Large intestine (tissue), 3 donors: ENCODE data around the gene CASK. TPM values are rescaled to one million over a fixed set of nuclear protein-coding genes. Genes with fewer than 3 reads are reported as not detected.
A peak's percentile ranks its signal among the peaks of the same experiment; 100 is the strongest.
"Not testable (repeated sequence)": the region's sequence is repeated elsewhere in the genome, so short reads cannot be mapped to it uniquely, and the experiment has no call there.

Experiments
- DNase-seq, 2 donors: peaks; one replicate each; pipeline versions ENCODE4 v3.0.0 to v3.0.0-alpha.2; 2013
- H3K27ac ChIP-seq: one replicate; pipeline ENCODE4 v1.5.1; 2013; ENCODE audit warnings: low read length
- H3K27me3 ChIP-seq: 2 replicates; pipeline ENCODE4 v1.6.1; 2013; ENCODE audit warnings: low read length; ENCODE audit not compliant: control insufficient read depth, insufficient read depth
- H3K36me3 ChIP-seq: 2 replicates; pipeline ENCODE4 v1.6.1; 2013; ENCODE audit warnings: low read length; ENCODE audit not compliant: control insufficient read depth, insufficient read depth
- H3K4me1 ChIP-seq: one replicate; pipeline ENCODE4 v1.6.1; 2013; ENCODE audit warnings: low read length; ENCODE audit not compliant: control insufficient read depth, insufficient read depth
- H3K4me3 ChIP-seq: one replicate; pipeline ENCODE4 v1.5.1; 2013; ENCODE audit warnings: low read length
- H3K9me3 ChIP-seq: one replicate; pipeline ENCODE4 v1.6.1; 2013; ENCODE audit warnings: mild to moderate bottlenecking, low read depth, low read length, moderate library complexity; ENCODE audit not compliant: control insufficient read depth
- WGBS: methylation state at CpG from one replicate; pipeline ENCODE4 v1.1.5; 2013; ENCODE audit warnings: low lambda C conversion rate; ENCODE audit not compliant: insufficient coverage; 5-methylcytosine and 5-hydroxymethylcytosine counted together
- polyA plus RNA-seq: library from polyadenylated mRNA; unstranded; fragments of 120-200 nt; gene quantifications from one replicate; pipeline ENCODE4 v1.2.1, GENCODE V29; 2013

The CASK gene
- polyA plus RNA-seq, 1 donor, result 71.3 TPM

DNA sequence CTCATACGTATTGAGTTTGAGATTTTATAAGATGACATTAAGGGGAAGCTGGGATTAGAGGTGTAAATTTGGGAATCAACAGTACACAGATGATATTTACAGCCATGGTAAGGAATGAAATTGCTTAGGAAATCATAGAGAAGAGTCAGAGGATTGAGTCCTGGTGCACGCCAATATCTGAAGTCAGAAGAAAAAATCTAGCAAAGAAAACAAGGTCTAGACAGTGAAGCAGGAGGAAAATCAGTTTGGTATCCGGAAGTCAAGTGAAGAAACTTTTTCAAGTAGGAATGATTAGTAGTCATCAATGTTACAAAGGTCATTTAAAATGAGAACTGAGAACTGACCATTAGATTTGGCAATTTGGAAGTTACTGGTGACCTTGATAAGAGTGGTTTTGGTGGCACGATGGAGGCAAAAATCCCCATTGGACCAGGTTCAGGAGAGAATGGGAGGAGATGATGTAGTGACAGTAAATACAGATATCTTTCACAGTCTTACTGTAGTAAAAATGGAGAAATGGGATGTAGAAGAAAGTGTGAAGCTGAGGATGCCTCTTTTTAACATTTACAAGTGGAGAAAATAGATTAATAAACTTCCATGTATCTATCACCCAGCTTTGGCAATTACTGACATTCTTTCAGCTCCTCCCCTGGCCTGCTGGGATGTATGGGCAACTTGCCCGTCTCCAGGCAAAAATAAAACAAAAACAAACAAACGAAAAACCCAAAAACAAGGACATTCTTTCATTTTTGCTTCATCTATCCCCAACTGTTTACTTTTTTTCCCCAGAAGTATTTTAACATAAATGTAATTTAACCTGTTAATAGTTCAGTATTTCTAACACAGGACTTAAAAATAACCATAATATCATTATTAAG, 245.9 kb downstream of the CASK start:
- WGBS, result 87% methylated on average over 3 of the region's 6 CpGs
- no peaks in the 10 kb centered on the region for H3K9me3 ChIP-seq
- no peaks in the 10 kb centered on the region for H3K36me3 ChIP-seq
- H3K4me3 ChIP-seq, result no peak overlapping the region
- no peak for DNase-seq
- no peak overlapping the region for H3K27ac ChIP-seq
- H3K27me3 ChIP-seq, result no peaks in the 10 kb centered on the region
- H3K4me1 ChIP-seq, result no peaks in the 10 kb centered on the region

DNA sequence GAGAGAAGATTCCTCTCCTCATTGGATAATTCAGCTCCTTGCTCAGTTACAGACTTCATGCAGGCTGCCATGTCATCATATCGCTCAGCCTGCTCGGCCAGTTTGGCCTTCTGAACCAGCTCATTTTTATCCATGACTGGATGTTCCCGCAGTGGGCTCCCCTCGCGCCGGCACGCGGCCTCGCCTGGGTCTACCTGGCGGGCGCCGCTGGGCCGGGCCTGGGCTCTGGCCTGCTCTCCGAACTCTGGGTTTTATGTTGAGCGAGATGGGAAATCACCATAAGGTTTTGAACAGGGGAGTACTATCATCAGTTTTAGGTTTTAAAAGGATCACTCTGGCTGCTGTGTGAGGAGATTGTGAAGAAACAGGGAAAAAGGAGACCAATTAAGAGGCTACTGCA, 247.0 kb downstream of the CASK start:
- not testable (repeated sequence) for H3K36me3 ChIP-seq, H3K9me3 ChIP-seq, H3K27me3 ChIP-seq, H3K4me1 ChIP-seq, DNase-seq, H3K4me3 ChIP-seq, H3K27ac ChIP-seq
- no CpG with 5 or more reads among the region's 15 CpGs for WGBS

DNA sequence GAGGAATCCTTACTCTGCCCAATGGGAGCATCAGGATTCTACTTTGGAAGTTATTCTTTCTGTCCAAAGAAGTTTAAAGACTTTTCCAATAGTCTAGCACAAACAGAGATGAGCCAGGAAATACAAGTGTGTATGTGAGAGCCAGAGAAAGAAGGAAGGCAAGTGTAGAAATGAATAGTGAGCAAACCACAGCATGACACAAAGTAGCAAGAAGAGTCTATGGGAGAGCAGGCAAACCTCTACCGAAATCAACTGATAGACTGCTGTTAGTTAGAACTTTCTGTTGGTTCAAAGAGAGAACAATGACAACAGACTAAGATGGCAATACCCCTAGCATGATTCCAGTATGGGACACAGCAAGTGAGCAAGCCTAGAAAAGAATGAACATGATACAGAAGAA, 250.7 kb downstream of the CASK start:
- no peak for DNase-seq
- Histone ChIP-seq H3K27me3 (no peaks in the 10 kb centered on the region), H3K27ac (no peak overlapping the region), H3K36me3 (peaks cover 4% of the 10 kb centered on the region), H3K4me1 (no peaks in the 10 kb centered on the region), H3K9me3 (no peaks in the 10 kb centered on the region), H3K4me3 (no peak overlapping the region)
- WGBS, result no CpG with 5 or more reads among the region's 1 CpG

DNA sequence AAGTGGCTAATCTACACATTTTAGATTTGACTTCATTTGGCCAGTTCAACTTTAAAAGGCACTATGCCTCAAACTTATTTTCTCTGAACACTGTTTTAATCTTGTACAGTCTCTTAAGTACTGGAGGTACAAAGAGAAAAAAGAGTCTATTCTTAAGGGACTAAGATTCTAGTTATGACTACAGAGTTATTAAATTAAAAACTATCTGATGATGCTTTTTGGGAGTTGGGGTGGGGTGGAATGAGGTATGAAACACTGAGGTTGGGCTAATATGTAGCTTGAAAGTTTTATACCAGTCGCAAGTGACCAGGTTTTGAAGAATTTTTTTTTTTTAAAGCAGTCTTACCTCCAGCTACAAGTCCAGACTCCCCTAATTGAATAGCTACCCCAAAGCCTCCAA, 252.3 kb downstream of the CASK start:
- Histone ChIP-seq H3K4me3 (no peak overlapping the region), H3K9me3 (no peaks in the 10 kb centered on the region), H3K27ac (no peak overlapping the region), H3K27me3 (no peaks in the 10 kb centered on the region), H3K4me1 (no peaks in the 10 kb centered on the region), H3K36me3 (peaks cover 4% of the 10 kb centered on the region)
- WGBS, result no CpG with 5 or more reads among the region's 1 CpG
- DNase-seq, result no peak

DNA sequence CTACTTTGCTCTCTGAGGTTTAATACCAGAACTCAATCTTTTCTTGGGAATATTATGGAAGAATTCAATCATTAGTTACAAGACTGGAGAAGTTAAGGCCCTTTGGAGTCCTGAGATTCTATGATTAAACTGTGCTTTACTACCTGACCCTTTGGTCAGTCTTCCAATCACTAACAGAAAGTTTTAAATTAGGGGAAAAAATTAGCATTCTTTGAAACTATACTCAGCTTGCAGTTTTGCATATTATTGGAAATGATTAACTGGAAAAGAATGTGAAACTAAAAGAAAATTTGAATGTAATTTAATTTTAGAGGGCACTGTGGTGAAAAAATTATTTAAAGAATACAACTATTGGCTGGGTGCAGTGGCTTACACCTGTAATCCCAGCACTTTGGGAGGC, 253.2 kb downstream of the CASK start:
- H3K27me3 ChIP-seq, result no peaks in the 10 kb centered on the region
- no peaks in the 10 kb centered on the region for H3K9me3 ChIP-seq
- H3K27ac ChIP-seq, result no peak overlapping the region
- peaks cover 6% of the 10 kb centered on the region for H3K36me3 ChIP-seq
- no peaks in the 10 kb centered on the region for H3K4me1 ChIP-seq
- no peak for DNase-seq
- H3K4me3 ChIP-seq, result no peak overlapping the region

DNA sequence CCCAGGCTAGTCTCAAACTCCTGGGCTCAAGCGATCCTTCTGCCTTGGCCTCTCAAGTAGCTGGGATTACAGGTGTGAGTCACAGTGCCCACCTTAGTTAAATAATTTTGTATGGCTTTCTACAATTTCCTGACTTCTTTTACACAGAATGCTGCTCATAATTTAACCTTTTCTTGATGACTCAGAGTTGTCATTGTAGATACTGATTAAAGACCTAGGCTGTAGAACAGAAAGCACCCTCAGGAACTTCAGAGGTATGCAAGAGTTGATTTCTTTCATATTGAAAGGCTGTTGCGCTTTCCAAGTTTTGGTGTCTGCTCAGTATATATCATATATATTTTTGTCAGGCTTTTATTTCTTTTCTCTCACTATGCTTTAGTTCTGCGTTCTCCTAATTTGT, 255.7 kb downstream of the CASK start:
- no peak overlapping the region for H3K4me3 ChIP-seq
- whole genome bisulfite sequencing, result no CpG with 5 or more reads among the region's 3 CpGs
- no peaks in the 10 kb centered on the region for H3K4me1 ChIP-seq
- H3K27ac ChIP-seq, result no peak overlapping the region
- H3K36me3 ChIP-seq, result peaks cover 10% of the 10 kb centered on the region
- H3K27me3 ChIP-seq, result no peaks in the 10 kb centered on the region
- H3K9me3 ChIP-seq, result no peaks in the 10 kb centered on the region
- no peak for DNase-seq

DNA sequence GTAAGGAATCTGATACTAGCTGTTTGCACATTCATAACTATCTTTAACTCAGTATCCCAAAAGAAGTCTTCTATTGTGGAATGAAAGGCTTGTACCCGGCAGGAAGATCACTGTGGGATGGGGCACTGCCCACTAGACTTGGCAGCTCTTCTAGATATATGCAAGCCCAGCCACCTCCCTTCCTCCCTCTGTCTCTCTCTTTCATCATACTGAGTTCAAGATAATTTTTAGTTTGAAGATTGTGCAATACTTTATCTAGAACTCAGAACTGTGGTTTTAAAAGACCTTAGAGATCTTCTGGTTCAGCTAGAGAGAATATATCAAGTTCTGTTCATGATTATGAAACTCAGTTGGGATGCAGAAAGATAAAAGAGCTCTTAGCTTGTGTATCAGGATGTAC, 257.1 kb downstream of the CASK start:
- peaks cover 8% of the 10 kb centered on the region for H3K36me3 ChIP-seq
- no peak overlapping the region for H3K27ac ChIP-seq
- no peak overlapping the region for H3K4me3 ChIP-seq
- no CpG with 5 or more reads among the region's 1 CpG for WGBS
- no peaks in the 10 kb centered on the region for H3K4me1 ChIP-seq
- H3K27me3 ChIP-seq, result no peaks in the 10 kb centered on the region
- H3K9me3 ChIP-seq, result no peaks in the 10 kb centered on the region
- peak in 1 of 2 donors; percentile 2 for DNase-seq

DNA sequence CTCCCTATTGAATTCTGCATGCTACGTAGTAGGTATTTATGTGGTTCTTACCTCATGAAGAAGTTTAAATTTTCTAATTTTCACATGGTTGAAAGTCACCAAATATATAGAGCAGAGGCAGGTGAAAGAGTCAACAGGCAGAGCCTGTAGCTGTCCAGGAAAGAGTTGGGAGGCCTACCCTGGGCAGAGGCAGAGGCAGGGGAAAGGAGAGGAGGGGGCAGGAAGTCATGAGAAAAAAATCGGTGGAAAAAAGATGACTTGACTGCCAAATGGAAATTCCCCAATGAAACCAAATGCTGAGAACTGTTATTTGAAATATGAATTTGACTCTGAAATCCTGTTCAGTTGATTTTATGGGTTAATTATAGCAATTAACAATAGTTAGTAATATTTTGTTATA, 257.7 kb downstream of the CASK start:
- no peak for DNase-seq
- no peaks in the 10 kb centered on the region for H3K27me3 ChIP-seq
- H3K9me3 ChIP-seq, result no peaks in the 10 kb centered on the region
- H3K4me1 ChIP-seq, result no peaks in the 10 kb centered on the region
- H3K4me3 ChIP-seq, result no peak overlapping the region
- peaks cover 8% of the 10 kb centered on the region for H3K36me3 ChIP-seq
- no peak overlapping the region for H3K27ac ChIP-seq
- no CpG with 5 or more reads among the region's 2 CpGs for WGBS

DNA sequence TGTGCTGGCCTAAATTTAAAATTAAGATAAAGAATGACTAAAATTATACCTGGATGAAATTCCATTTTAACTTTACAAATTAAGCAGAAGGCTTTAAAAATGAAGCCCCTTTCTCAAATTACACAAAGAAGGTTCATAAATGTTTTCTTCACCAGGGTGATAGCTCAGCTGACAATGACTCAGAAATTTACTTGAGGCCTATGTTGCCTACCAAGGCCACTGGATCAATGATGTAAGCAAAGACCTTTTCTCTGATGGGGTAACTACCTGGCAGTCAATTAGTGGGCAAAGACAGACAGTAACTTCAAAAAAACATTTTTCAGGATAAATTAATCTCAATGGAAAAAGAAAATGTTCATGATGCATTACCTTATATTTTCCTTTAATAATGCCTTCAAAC, 258.4 kb downstream of the CASK start:
- H3K36me3 ChIP-seq, result peaks cover 9% of the 10 kb centered on the region
- H3K27ac ChIP-seq, result no peak overlapping the region
- DNase-seq, result no peak
- no peaks in the 10 kb centered on the region for H3K4me1 ChIP-seq
- H3K9me3 ChIP-seq, result no peaks in the 10 kb centered on the region
- no peak overlapping the region for H3K4me3 ChIP-seq
- H3K27me3 ChIP-seq, result no peaks in the 10 kb centered on the region

DNA sequence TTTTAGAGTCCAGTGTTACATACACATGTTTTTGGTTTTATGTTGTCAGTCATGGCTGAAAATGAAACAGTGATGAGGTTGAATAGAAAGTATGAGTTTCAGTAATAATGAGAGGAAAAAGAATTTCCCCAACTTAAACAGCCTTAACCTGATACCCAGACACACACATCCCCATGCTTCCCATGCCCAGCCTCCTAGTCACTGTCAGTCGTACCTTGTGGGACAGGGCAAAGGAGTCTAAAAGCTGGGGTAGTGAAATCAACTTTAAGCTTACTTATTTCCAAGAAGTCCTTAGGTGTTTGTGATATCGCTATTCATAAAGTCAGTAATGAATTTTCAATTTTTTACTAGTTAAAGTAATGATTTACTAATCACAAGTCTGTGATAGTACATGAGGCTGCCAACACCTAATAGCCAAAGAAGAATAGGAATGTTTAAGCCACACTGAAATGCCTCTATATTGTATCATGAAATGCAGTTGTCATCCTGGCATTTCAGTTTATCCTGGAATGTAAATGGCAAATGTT, 258.9 kb downstream of the CASK start:
- no peak overlapping the region for H3K4me3 ChIP-seq
- DNase-seq, result no peak
- H3K27me3 ChIP-seq, result no peaks in the 10 kb centered on the region
- no peak overlapping the region for H3K27ac ChIP-seq
- no peaks in the 10 kb centered on the region for H3K4me1 ChIP-seq
- H3K36me3 ChIP-seq, result peaks cover 11% of the 10 kb centered on the region
- WGBS, result no CpG with 5 or more reads among the region's 2 CpGs
- H3K9me3 ChIP-seq, result no peaks in the 10 kb centered on the region
